Hepatocyte (in vitro differentiated cells): ENCODE measurements around the gene UQCR10. TPM values are rescaled to one million over a fixed set of nuclear protein-coding genes. Genes with fewer than 3 reads are reported as not detected.

Experiments used
- DNase-seq: peaks from one replicate; pipeline ENCODE4 v3.0.0-alpha.2; 2016; ENCODE audit warnings: low spot score
- H2AFZ ChIP-seq: fragments of 200-600 bp; sonication (generic); 2 replicates; pipeline ENCODE4 v1.6.0; 2016; ENCODE audit warnings: antibody characterized with exemption, mild to moderate bottlenecking
- H3K27ac ChIP-seq: fragments of 200-600 bp; sonication (generic); 2 replicates; pipeline ENCODE4 v1.5.1; 2016; ENCODE audit warnings: mild to moderate bottlenecking
- H3K27me3 ChIP-seq: fragments of 200-600 bp; sonication (generic); 2 replicates; pipeline ENCODE4 v1.6.1; 2016
- H3K36me3 ChIP-seq: fragments of 200-600 bp; sonication (generic); replicated peaks from 2 replicates; pipeline ENCODE4 v1.5.1; 2016; ENCODE audit warnings: low read depth; ENCODE audit not compliant: insufficient read depth
- H3K4me1 ChIP-seq: fragments of 200-600 bp; sonication (generic); 2 replicates; pipeline ENCODE4 v1.5.1; 2016; ENCODE audit warnings: mild to moderate bottlenecking, moderate library complexity; ENCODE audit not compliant: insufficient read depth
- H3K4me2 ChIP-seq: fragments of 200-600 bp; sonication (generic); 2 replicates; pipeline ENCODE4 v1.6.0; 2016
- H3K4me3 ChIP-seq: fragments of 200-600 bp; sonication (generic); 2 replicates; pipeline ENCODE4 v1.5.1; 2016; ENCODE audit warnings: mild to moderate bottlenecking
- H3K79me2 ChIP-seq: fragments of 200-600 bp; sonication (generic); 2 replicates; pipeline ENCODE4 v1.6.0; 2017; ENCODE audit warnings: mild to moderate bottlenecking
- H3K9me2 ChIP-seq: fragments of 200-600 bp; sonication (generic); replicated peaks from 2 replicates; pipeline ENCODE4 v1.6.0; 2017; ENCODE audit warnings: mild to moderate bottlenecking; ENCODE audit not compliant: insufficient read depth
- H3K9me3 ChIP-seq: fragments of 200-600 bp; sonication (generic); 2 replicates; pipeline ENCODE4 v1.5.1; 2016; ENCODE audit warnings: low read depth, mild to moderate bottlenecking
- H4K20me1 ChIP-seq: fragments of 200-600 bp; sonication (generic); 2 replicates; pipeline ENCODE4 v1.6.0; 2016; ENCODE audit warnings: mild to moderate bottlenecking; ENCODE audit not compliant: insufficient read depth, poor library complexity, severe bottlenecking
- EZH2 ChIP-seq: fragments of 200-600 bp; sonication (generic); IDR thresholded peaks from 2 replicates; pipeline ENCODE4 v1.6.1; 2016; ENCODE audit warnings: antibody characterized with exemption, mild to moderate bottlenecking, borderline replicate concordance
- EZH2phosphoT487 ChIP-seq: fragments of 200-600 bp; sonication (generic); IDR thresholded peaks from one replicate; pipeline ENCODE4 v1.6.1; 2018; ENCODE audit warnings: antibody characterized with exemption, mild to moderate bottlenecking, low read depth, moderate library complexity; ENCODE audit not compliant: unreplicated experiment, severe bottlenecking
- WGBS: methylation state at CpG from one replicate; pipeline ENCODE4 v1.1.6; 2016; ENCODE audit warnings: low lambda C conversion rate; ENCODE audit errors: missing lambda C conversion rate; 5-methylcytosine and 5-hydroxymethylcytosine counted together
- polyA plus RNA-seq: library from polyadenylated mRNA; unstranded; fragments of >200 nt; fragmentation: Nextera tagmentation; extraction: Ambion mirVana; gene quantifications from 2 replicates; pipeline ENCODE4 v1.2.1, GENCODE V29; 2016
- total RNA-seq: library from RNA; depleted of rRNA; stranded (reverse); fragments of >200 nt; gene quantifications from 2 replicates; pipeline ENCODE4 v1.2.3, GENCODE V29; 2014
- TF ChIP-seq, protein P1 (sequence below): fragments of 200-600 bp; sonication (generic); IDR thresholded peaks from 2 replicates; pipeline ENCODE4 v1.5.1; 2016; ENCODE audit warnings: antibody characterized with exemption, mild to moderate bottlenecking; ENCODE audit not compliant: poor library complexity

Gene UQCR10
- total and polyA plus RNA-seq, 2 experiments from 2014 or later, result 122 to 414 TPM

GRCh38 chr22:29801796-29802195 lies 34.6 kb downstream of the UQCR10 start:
- Histone ChIP-seq H3K4me3 (no peak overlapping the region), H3K27ac (peak overlapping the region; percentile 43), H3K4me2 (no peak overlapping the region), H4K20me1 (no peaks in the 10 kb centered on the region), H3K4me1 (peaks cover 16% of the 10 kb centered on the region), H3K79me2 (no peaks in the 10 kb centered on the region), H3K9me3 (no peaks in the 10 kb centered on the region), H3K9me2 (no peaks in the 10 kb centered on the region), H2AFZ (no peak overlapping the region), H3K36me3 (no peaks in the 10 kb centered on the region), H3K27me3 (no peaks in the 10 kb centered on the region)
- no peak for DNase-seq
- TF ChIP-seq EZH2 (no peak), EZH2phosphoT487 (no peak)
- TF ChIP-seq, protein P1, sequence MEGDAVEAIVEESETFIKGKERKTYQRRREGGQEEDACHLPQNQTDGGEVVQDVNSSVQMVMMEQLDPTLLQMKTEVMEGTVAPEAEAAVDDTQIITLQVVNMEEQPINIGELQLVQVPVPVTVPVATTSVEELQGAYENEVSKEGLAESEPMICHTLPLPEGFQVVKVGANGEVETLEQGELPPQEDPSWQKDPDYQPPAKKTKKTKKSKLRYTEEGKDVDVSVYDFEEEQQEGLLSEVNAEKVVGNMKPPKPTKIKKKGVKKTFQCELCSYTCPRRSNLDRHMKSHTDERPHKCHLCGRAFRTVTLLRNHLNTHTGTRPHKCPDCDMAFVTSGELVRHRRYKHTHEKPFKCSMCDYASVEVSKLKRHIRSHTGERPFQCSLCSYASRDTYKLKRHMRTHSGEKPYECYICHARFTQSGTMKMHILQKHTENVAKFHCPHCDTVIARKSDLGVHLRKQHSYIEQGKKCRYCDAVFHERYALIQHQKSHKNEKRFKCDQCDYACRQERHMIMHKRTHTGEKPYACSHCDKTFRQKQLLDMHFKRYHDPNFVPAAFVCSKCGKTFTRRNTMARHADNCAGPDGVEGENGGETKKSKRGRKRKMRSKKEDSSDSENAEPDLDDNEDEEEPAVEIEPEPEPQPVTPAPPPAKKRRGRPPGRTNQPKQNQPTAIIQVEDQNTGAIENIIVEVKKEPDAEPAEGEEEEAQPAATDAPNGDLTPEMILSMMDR, result no peak
- 87% methylated on average over 8 of the region's 8 CpGs for WGBS

DNA sequence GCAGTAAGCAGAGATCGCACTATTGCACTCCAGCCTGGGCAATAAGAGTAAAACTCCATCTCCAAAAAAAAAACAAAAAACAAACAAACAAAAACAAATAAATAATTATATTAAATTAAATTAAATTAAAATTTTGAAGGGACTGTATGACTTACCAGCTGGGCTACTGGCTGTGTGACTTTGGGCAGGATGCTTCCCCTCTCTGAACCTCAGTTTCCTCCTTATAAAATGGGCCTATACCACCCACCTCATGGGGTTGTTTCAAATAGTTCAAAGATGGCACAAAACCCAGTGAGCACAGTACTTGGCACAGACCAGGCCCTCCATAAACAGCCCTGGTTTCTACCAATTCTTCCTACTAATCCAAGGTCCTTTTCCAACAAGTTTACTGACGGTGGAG lies 36.0 kb downstream of the UQCR10 start:
- DNase-seq, result no peak
- Histone ChIP-seq H3K36me3 (no peaks in the 10 kb centered on the region), H3K4me1 (peaks cover 14% of the 10 kb centered on the region), H3K9me3 (no peaks in the 10 kb centered on the region), H2AFZ (no peak overlapping the region), H3K27ac (no peak overlapping the region), H3K4me3 (no peak overlapping the region), H3K27me3 (no peaks in the 10 kb centered on the region), H3K4me2 (no peak overlapping the region), H3K9me2 (no peaks in the 10 kb centered on the region), H3K79me2 (no peaks in the 10 kb centered on the region), H4K20me1 (no peaks in the 10 kb centered on the region)
- WGBS, result 98% methylated on average over 2 of the region's 2 CpGs
- TF ChIP-seq EZH2phosphoT487, result no peak
- TF ChIP-seq EZH2, result no peak
- TF ChIP-seq, protein P1, result no peak

DNA sequence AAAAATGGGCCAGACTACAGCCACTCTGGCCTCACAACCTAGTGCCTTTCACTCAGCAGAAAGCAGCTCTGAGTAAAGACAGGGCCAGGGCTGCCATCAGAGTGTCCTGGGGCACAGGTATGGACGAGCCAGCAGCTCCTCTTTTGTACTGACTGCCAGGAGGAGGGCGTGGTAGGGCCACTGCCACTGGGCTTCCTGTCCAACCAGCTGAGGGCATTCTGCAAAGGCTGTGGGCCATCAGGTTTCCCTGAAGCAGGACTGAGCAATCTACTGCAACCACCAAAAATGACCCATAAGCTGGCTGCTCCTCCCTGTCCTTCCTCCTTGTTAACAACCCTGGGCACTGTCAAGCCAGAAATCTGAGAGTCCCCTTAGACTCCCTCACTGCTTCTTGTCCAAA lies 37.8 kb downstream of the UQCR10 start:
- H3K9me3 ChIP-seq, result no peaks in the 10 kb centered on the region
- H3K4me2 ChIP-seq, result no peak overlapping the region
- H3K27ac ChIP-seq, result no peak overlapping the region
- no peak overlapping the region for H3K4me3 ChIP-seq
- no peak overlapping the region for H2AFZ ChIP-seq
- H3K27me3 ChIP-seq, result no peaks in the 10 kb centered on the region
- TF ChIP-seq EZH2phosphoT487, result no peak
- 90% methylated on average over 2 of the region's 2 CpGs for WGBS
- H3K79me2 ChIP-seq, result no peaks in the 10 kb centered on the region
- no peaks in the 10 kb centered on the region for H3K36me3 ChIP-seq
- no peaks in the 10 kb centered on the region for H3K9me2 ChIP-seq
- H3K4me1 ChIP-seq, result no peaks in the 10 kb centered on the region
- H4K20me1 ChIP-seq, result no peaks in the 10 kb centered on the region
- no peak for DNase-seq

GRCh38 chr22:29806196-29806595 lies 39.0 kb downstream of the UQCR10 start:
- no peak overlapping the region for H3K27ac ChIP-seq
- no peak overlapping the region for H3K4me3 ChIP-seq
- 97% methylated on average over 6 of the region's 6 CpGs for WGBS
- no peaks in the 10 kb centered on the region for H3K27me3 ChIP-seq
- H3K79me2 ChIP-seq, result no peaks in the 10 kb centered on the region
- H2AFZ ChIP-seq, result no peak overlapping the region
- H3K4me2 ChIP-seq, result no peak overlapping the region
- no peaks in the 10 kb centered on the region for H3K36me3 ChIP-seq
- no peak for TF ChIP-seq EZH2
- TF ChIP-seq EZH2phosphoT487, result no peak
- TF ChIP-seq, protein P1, result no peak
- H3K9me3 ChIP-seq, result no peaks in the 10 kb centered on the region
- DNase-seq, result no peak
- H3K4me1 ChIP-seq, result peaks cover 3% of the 10 kb centered on the region
- no peaks in the 10 kb centered on the region for H4K20me1 ChIP-seq
- no peaks in the 10 kb centered on the region for H3K9me2 ChIP-seq
